Cardiac fibroblast (primary cell): Measurements from ENCODE around the gene MAD1L1.
A peak's percentile ranks its signal among the peaks of the same experiment; 100 is the strongest.
"Not testable (repeated sequence)": the region's sequence is repeated elsewhere in the genome, so short reads cannot be mapped to it uniquely, and the experiment has no call there.

Experiments used
- DNase-seq, 2 donors: peaks; one replicate each; pipeline versions ENCODE4 v3.0.0 to v3.0.0-alpha.2; 2010; ENCODE audit warnings: low read depth in 2 of 2
- H3K4me3 ChIP-seq, 2 donors: replicated peaks in 1 of 2; 1 replicate in 1 of 2; 2 replicates in 1 of 2; pipeline ENCODE4 v1.5.1; 2011; ENCODE audit warnings: low read depth in 2 of 2, low read length in 2 of 2, mild to moderate bottlenecking in 2 of 2, moderate library complexity in 1 of 2
- TF ChIP-seq, protein P1 (sequence below): IDR thresholded peaks from one replicate; pipeline ENCODE4 v1.5.1; 2011; ENCODE audit warnings: low read depth, mild to moderate bottlenecking, low read length, inconsistent platforms

Gene MAD1L1

DNA sequence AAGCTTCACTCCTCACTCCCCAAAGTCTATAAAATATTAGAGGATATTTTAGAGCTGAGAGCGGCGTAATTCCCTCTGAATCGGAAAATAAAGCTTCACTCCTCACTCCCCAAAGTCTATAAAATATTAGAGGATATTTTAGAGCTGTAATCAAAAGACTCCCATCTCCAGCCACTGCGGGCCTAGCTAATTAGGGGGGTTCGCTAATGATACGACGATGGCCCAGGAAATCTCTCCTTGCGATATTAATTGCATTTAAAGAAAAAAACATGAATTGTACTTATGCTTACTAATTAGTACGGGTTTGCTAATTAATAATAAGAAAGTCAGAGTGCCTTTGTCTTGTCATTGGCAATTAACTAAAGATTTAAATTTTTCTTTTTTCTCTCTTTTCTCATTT, 235.9 kb downstream of the MAD1L1 start:
- no peak for DNase-seq
- TF ChIP-seq, protein P1, sequence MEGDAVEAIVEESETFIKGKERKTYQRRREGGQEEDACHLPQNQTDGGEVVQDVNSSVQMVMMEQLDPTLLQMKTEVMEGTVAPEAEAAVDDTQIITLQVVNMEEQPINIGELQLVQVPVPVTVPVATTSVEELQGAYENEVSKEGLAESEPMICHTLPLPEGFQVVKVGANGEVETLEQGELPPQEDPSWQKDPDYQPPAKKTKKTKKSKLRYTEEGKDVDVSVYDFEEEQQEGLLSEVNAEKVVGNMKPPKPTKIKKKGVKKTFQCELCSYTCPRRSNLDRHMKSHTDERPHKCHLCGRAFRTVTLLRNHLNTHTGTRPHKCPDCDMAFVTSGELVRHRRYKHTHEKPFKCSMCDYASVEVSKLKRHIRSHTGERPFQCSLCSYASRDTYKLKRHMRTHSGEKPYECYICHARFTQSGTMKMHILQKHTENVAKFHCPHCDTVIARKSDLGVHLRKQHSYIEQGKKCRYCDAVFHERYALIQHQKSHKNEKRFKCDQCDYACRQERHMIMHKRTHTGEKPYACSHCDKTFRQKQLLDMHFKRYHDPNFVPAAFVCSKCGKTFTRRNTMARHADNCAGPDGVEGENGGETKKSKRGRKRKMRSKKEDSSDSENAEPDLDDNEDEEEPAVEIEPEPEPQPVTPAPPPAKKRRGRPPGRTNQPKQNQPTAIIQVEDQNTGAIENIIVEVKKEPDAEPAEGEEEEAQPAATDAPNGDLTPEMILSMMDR = no peak
- H3K4me3 ChIP-seq = no peak overlapping the region

DNA sequence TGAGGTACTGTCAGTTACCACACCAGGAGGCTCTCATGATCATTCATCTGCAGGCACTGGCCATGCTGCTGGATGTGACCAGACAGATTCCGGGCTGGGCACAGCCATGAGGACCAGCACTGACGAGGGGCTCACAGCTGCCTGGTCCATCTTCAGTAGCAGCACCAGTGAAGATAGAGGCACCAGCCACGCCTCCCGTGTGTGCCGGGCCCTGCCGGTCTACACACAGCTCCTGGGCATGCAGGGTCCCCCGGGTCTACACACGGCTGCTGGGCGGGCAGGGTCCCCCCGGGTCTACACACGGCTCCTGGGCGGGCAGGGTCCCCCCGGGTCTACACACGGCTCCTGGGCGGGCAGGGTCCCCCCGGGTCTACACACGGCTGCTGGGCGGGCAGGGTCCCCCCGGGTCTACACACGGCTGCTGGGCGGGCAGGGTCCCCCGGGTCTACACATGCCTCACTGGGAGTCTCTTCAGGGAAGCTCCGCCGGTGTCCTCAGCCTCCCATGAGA, 236.8 kb downstream of the MAD1L1 start:
- H3K4me3 ChIP-seq, DNase-seq: not testable (repeated sequence)

DNA sequence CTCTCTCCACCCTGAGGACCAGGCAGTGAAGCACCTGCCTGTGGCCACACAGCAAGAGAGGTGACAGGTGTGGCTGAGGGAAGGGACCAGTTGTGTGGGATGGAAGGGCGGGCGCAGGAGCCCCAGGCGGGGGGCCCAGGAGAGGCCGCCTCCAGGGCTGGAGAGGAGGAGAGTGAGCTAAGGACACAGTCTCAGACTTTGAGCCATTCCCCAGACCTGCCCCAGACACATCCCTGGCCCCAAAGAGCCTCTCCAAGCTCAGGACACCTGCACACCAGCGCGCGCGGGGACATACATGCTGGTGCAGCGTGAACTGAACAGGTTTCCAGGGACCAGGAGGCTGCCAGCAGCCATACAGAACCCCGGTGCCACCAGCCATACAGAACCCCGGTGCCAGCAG, 237.3 kb downstream of the MAD1L1 start:
- TF ChIP-seq, protein P1 = no peak
- DNase-seq = no peak
- no peak overlapping the region for H3K4me3 ChIP-seq

DNA sequence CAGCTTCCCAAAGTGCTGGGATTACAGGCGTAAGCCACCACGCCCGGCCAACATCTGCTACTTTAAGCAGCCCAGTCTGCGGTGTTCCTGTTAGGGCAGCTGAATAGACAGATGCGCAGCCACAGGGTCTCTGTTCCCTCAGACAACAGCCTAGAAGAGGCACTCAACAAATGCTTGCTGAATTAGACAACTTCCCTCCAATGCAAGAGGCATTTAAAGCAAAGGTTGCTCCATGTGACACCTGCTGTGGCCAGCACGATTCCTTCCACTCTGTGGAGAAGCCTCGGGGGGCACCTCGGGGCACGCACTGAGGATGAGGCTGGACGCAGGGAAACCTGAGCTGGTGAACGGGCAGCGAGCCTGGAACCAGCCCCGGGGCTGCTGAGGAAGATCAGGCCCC, 237.8 kb downstream of the MAD1L1 start:
- H3K4me3 ChIP-seq = no peak overlapping the region
- no peak for DNase-seq
- TF ChIP-seq, protein P1 = no peak

DNA sequence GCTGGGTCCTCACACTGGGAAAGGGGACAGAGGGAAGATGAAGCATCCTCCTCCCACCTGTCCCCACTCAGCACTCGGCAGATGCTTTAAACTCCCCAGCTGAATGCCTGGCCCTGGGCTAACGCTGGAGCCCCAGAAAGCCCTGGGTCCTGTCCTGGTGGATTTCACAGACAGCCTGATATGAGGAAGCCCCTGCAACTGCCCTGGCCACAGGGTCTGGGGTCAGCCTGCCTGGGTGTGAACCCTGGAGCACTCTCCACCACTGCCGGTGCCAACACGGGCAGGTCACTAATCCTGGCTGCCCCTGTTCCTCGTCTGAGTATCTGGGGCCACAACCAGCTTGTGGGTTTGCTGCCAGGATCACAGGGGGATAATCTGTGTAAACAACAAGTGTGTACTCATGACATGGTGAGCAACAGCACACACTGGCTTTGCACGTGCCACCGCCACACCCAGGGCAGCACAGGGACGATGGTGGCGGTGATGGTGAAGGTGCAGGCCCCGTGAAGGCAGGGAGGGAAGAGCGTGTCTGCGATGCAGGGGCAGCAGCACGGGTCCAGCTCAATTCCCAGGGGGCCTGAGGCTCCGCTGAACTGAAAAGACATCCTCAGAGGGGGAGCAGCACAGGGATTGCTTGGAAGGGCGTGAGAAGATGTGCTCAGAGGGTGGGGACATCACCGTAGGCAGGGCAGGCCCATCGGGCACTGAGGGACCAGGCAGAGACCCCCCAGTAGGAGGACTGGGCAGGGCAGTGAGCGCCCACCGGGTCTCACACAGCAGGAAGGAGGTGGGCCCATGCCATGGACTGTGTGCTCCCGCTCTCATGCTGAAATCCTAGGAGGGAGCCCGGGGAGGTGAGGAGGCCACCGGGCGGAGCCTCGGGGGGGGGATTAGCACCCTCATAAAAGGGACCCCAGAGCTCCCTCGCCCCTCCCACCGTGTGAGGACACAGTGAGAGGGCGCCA, 238.7 kb downstream of the MAD1L1 start:
- DNase-seq = no peak
- H3K4me3 ChIP-seq = no peak overlapping the region
- TF ChIP-seq, protein P1 = no peak

DNA sequence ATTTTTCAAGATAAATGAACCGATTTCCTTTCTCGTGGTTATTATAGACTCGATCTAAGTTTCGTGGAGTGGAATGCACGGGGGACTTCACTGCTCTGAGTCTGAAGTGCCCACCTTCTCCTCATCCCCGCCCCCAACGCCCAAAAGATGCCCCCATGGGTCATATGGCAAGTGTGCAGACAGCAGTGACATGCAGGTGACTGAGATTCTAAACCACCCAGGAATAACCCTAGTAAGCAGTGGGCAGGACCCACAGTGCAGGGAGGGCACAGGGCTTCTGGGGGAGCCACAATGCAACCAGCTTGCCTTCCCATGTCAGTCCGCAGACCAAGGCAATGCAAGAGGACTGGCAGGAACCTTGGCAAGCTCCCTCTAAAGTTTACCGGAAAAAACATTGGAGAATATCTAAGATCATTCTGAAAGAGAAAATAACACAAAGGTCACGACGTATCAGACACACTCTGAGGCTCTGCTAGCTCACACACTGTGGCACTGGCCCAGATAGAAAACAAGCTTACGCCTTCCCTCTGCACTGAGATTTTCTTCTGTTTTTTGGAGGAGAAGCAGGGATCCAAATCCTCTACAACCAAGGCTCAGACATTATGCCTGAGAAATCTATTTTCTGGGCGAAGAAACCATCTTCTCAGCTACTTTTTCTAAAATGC, 239.6 kb downstream of the MAD1L1 start:
- DNase-seq = peak in 1 of 2 donors; percentile 8
- no peak overlapping the region for H3K4me3 ChIP-seq
- TF ChIP-seq, protein P1 = no peak

DNA sequence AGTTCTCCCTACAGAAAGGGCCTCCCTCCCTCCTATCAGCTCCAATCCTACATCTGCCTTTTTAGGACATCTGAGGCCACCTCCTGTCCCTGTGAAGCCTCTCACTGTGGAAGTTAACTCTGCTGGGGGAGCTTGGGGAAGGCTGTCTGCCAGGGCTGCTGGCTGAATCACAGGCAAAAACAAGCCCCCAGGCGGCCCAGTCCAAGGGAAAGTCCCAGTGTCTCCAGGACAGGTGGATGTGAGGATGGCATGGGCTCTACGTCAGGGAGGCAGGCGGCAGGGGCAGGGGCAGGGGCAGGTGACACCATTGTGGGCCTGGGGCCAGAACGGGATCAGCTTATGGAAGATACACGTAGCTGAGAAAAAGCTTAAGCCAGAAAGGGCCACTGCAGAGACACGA, 240.2 kb downstream of the MAD1L1 start:
- TF ChIP-seq, protein P1 = no peak

More for the DNA sequence above, 240.2 kb downstream of the MAD1L1 start:
- DNase-seq = no peak
- H3K4me3 ChIP-seq = no peak overlapping the region
